ENCODE measurements around the gene TBX15.

TBX15 gene

DNA sequence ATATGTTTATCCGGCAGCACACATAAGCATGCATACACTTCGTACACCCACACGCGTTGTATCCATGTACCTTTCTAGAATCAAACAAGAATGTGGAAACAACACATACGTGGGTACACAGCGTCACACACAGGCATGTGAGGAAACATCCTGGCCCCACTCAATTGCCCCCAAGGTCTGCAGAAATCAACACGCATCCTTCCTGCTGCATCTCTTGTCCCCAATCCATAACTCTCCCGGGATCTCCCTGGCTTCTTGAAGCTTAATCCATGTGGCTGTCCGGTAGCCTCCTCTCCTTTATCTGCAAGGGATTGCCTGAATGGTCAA, 5.5 kb upstream of the TBX15 start:
- Histone ChIP-seq H3K4me3 (ENCODE audit: insufficient read length, low read depth) (no peak overlapping the region), H3K4me1 (ENCODE audit: insufficient read depth, insufficient read length) (peaks cover 7% of the 10 kb centered on the region), H3K9me3 (ENCODE audit: insufficient read depth, low read length) (no peaks in the 10 kb centered on the region), H3K9ac (ENCODE audit: insufficient read length, low read depth) (no peak overlapping the region), H3K27me3 (ENCODE audit: insufficient read depth, insufficient read length) (peaks cover 30% of the 10 kb centered on the region), H3K36me3 (ENCODE audit: insufficient read depth, insufficient read length, low read length) (no peaks in the 10 kb centered on the region)
- no peak for DNase-seq (ENCODE audit: low read depth, low spot score)
- TF ChIP-seq ZNF274 (IDR thresholded peaks at IDR 0.05; ENCODE audit: low read depth, low read length) (no peak), SUZ12 (IDR thresholded peaks at IDR 0.05; ENCODE audit: extremely low read depth, insufficient read depth, insufficient read length) (no peak), YY1 (IDR thresholded peaks at IDR 0.05; ENCODE audit: insufficient read depth, insufficient read length) (no peak)

DNA sequence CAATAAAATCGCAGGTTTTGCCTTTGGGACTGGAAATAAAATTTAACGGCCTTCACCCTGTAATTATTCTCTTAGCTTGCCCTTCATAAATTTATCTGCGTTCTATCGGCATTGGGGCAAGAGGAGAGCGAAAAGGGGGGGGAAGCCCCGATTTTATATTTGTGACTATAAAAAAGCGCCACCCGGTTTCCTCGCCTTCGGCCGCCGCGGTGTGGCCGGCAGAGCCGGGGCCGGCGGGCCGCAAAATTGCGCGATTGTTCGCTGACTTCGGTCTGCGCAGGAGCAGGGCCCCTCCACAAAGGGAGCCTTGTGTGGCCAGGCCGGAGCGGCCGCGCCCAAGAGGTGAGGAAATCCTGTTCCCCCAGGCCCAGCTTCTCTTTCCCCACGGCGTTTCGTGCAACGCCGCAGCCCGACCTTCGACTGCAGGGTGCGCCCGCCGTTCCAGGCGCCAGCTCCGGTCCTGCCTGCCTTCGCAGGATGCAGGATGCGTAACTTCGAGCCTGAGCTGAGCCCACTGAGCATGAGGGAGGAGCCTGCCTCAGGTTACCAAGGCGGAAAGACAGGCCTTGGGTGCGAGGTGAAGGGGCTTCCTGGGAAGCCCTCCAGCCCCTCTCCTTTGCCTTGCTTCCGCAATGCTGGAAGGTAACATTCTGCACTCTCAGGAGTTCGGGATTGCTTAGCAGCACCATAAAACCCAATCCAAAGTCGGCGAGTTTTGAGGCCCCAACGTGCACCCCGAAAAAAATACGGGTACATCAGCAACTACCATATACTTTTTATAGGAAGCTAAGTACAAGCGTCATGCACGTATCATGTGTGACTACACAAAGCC, 4.9 kb upstream of the TBX15 start:
- no peak for DNase-seq (ENCODE audit: low read depth, low spot score)
- TF ChIP-seq SUZ12 (IDR thresholded peaks at IDR 0.05; ENCODE audit: extremely low read depth, insufficient read depth, insufficient read length) (no peak), YY1 (IDR thresholded peaks at IDR 0.05; ENCODE audit: insufficient read depth, insufficient read length) (no peak), ZNF274 (IDR thresholded peaks at IDR 0.05; ENCODE audit: low read depth, low read length) (no peak)
- H3K4me1 ChIP-seq (ENCODE audit: insufficient read depth, insufficient read length): peaks cover 7% of the 10 kb centered on the region
- H3K27me3 ChIP-seq (ENCODE audit: insufficient read depth, insufficient read length): peaks cover 32% of the 10 kb centered on the region
- no peak overlapping the region for H3K4me3 ChIP-seq (ENCODE audit: insufficient read length, low read depth)
- no peaks in the 10 kb centered on the region for H3K36me3 ChIP-seq (ENCODE audit: insufficient read depth, insufficient read length, low read length)
- H3K9me3 ChIP-seq (ENCODE audit: insufficient read depth, low read length): no peaks in the 10 kb centered on the region
- no peak overlapping the region for H3K9ac ChIP-seq (ENCODE audit: insufficient read length, low read depth)

DNA sequence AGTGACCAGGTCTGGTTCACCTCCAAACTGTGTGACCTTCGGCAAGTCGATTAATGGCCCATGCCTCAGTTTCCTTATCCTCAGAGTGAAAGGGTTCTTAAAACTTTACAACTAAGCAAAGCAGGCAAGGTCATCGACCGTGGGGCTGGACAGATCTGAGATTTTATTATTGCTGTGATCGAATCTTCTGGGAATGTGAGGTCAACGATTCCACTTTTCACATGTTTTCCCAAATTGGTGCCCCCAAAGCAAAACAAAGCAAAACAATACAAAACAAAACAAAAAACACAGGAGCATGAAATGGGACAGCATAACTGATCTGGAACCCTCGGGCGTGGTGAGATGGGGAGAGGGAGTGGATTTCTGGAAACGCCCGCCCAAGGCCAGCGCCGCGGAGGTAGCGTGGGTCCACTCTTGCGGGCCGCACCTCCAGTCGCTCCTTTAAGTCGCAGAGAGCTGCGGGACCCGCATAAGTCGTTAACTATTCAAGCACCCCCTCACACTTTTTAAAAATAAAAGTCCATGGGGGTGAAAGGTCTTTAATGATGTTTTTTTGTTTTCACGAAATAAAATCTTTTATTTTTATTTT, 4.2 kb upstream of the TBX15 start:
- no peak for DNase-seq (ENCODE audit: low read depth, low spot score)
- Histone ChIP-seq H3K4me1 (ENCODE audit: insufficient read depth, insufficient read length) (peaks cover 5% of the 10 kb centered on the region), H3K9ac (ENCODE audit: insufficient read length, low read depth) (no peak overlapping the region), H3K4me3 (ENCODE audit: insufficient read length, low read depth) (no peak overlapping the region), H3K9me3 (ENCODE audit: insufficient read depth, low read length) (no peaks in the 10 kb centered on the region), H3K36me3 (ENCODE audit: insufficient read depth, insufficient read length, low read length) (no peaks in the 10 kb centered on the region), H3K27me3 (ENCODE audit: insufficient read depth, insufficient read length) (peaks cover 39% of the 10 kb centered on the region)
- TF ChIP-seq YY1 (IDR thresholded peaks at IDR 0.05; ENCODE audit: insufficient read depth, insufficient read length) (no peak), ZNF274 (IDR thresholded peaks at IDR 0.05; ENCODE audit: low read depth, low read length) (no peak), SUZ12 (IDR thresholded peaks at IDR 0.05; ENCODE audit: extremely low read depth, insufficient read depth, insufficient read length) (no peak)

DNA sequence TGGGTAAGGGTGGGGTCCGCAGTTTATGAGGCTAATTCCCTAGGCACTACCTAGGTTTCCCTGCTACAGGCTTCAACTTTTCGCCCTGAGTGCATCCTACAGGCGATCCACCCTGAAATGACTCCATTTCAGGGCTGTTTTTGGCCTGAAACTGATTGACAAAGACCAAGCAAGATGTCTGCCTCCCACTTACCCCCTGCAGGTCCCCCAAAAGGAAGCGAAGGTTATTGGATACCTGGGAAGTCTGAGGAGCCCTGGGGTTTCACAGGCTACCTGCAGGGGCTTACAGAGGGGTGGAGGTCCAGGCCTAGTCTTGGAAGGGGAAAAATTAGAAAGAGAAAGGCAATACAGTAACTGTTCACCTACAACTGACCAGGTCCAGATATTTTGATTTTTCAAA, 3.3 kb upstream of the TBX15 start:
- Histone ChIP-seq H3K27me3 (ENCODE audit: insufficient read depth, insufficient read length) (peaks cover 48% of the 10 kb centered on the region), H3K9me3 (ENCODE audit: insufficient read depth, low read length) (no peaks in the 10 kb centered on the region), H3K36me3 (ENCODE audit: insufficient read depth, insufficient read length, low read length) (no peaks in the 10 kb centered on the region), H3K9ac (ENCODE audit: insufficient read length, low read depth) (no peak overlapping the region), H3K4me3 (ENCODE audit: insufficient read length, low read depth) (no peak overlapping the region), H3K4me1 (ENCODE audit: insufficient read depth, insufficient read length) (peaks cover 5% of the 10 kb centered on the region)
- TF ChIP-seq SUZ12 (IDR thresholded peaks at IDR 0.05; ENCODE audit: extremely low read depth, insufficient read depth, insufficient read length) (no peak), ZNF274 (IDR thresholded peaks at IDR 0.05; ENCODE audit: low read depth, low read length) (no peak)
- no peak for DNase-seq (ENCODE audit: low read depth, low spot score)

DNA sequence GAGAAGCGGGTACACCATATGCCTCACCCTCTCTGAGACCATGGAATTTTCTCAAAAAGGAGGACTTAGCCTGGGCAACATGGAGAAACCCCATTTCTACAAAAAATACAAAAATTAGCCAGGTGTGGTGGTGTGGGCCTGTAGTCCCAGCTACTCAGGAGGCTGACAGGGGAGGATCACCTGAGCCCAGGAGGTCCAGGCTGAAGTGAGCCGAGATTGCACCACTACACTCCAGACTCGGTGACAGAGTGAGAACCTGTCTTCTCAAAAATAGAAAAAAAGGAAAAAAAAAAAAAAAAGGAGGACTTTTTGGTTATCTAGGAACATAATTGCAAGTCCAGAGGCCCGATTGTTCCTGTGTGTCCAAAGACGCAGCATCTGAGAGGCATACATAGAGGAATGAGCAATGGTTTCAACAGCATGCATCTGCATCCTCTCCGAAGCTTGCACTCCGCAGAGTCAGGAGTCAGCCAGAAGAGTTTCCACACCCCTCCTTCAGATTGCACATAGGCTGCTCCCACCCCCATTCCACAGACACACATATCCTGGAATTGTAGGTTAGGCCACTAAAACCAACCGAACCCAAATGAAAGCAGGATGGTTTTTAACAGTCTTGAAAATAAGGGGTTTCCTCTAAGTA, 2.5 kb upstream of the TBX15 start:
- H3K4me1 ChIP-seq (ENCODE audit: insufficient read depth, insufficient read length): peaks cover 5% of the 10 kb centered on the region
- 0 out of 2 replicates have a peak, but pooled peaks cover 3% of the 10 kb centered on the region for H3K9me3 ChIP-seq (ENCODE audit: insufficient read depth, low read length)
- H3K27me3 ChIP-seq (ENCODE audit: insufficient read depth, insufficient read length): peaks cover 50% of the 10 kb centered on the region
- H3K9ac ChIP-seq (ENCODE audit: insufficient read length, low read depth): peak overlapping the region; percentile 76
- TF ChIP-seq YY1 (IDR thresholded peaks at IDR 0.05; ENCODE audit: insufficient read depth, insufficient read length): no peak
- no peak for TF ChIP-seq ZNF274 (IDR thresholded peaks at IDR 0.05; ENCODE audit: low read depth, low read length)
- H3K4me3 ChIP-seq (ENCODE audit: insufficient read length, low read depth): no peak overlapping the region
- H3K36me3 ChIP-seq (ENCODE audit: insufficient read depth, insufficient read length, low read length): no peaks in the 10 kb centered on the region
- DNase-seq (ENCODE audit: low read depth, low spot score): no peak

DNA sequence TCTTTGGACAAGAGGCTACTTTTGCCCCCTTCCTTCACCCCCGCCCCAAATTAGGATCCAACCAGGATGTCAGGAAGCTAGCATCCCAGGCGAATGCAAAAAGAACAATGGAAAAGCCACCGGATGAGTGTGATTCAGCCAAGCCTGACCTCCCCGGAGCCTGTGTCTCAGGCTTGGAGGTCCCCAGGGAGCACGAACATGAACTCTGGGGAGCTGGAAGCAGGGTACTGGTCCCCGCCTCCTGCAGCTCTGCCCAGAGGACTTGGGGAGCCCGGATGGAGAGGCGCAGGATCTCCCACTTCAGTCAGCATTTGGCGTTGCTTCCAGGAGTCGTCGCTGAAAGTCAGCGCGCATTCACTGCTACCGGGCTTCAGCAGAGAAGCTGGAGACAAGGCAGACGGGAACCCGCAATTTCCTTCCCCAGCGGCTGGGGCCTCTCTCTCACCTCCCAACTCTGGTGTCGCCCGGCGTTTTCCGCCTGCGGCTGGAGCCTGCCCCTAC, 1.8 kb upstream of the TBX15 start:
- DNase-seq (ENCODE audit: low read depth, low spot score): no peak
- peak overlapping the region; percentile 73 for H3K4me3 ChIP-seq (ENCODE audit: insufficient read length, low read depth)
- H3K36me3 ChIP-seq (ENCODE audit: insufficient read depth, insufficient read length, low read length): no peaks in the 10 kb centered on the region
- peaks cover 10% of the 10 kb centered on the region; the same call in 1 of the 2 replicates for H3K9me3 ChIP-seq (ENCODE audit: insufficient read depth, low read length)
- TF ChIP-seq SUZ12 (IDR thresholded peaks at IDR 0.05; ENCODE audit: extremely low read depth, insufficient read depth, insufficient read length) (no peak), ZNF274 (IDR thresholded peaks at IDR 0.05; ENCODE audit: low read depth, low read length) (no peak), YY1 (IDR thresholded peaks at IDR 0.05; ENCODE audit: insufficient read depth, insufficient read length) (no peak)
- peaks cover 5% of the 10 kb centered on the region for H3K4me1 ChIP-seq (ENCODE audit: insufficient read depth, insufficient read length)
- H3K27me3 ChIP-seq (ENCODE audit: insufficient read depth, insufficient read length): peaks cover 50% of the 10 kb centered on the region
- peak overlapping the region; percentile 76 for H3K9ac ChIP-seq (ENCODE audit: insufficient read length, low read depth)

Data from NT2/D1 (cell line).